IMR-90 (cell line): ENCODE results near the gene KRTAP12-3. TPM values are rescaled to one million over a fixed set of nuclear protein-coding genes. Genes with fewer than 3 reads are reported as not detected.

Experiments used
- ATAC-seq: fragments of 200-7000 bp; cut with Tn5 transposase; 2 replicates; pipeline ENCODE4 v1.9.1; 2020; ENCODE audit warnings: low read depth, mild to moderate bottlenecking, moderate library complexity
- BruUV-seq: library from RNA; stranded (reverse); fragments of 400-500 nt; replicated peaks from 2 replicates; lab custom pipeline; 2021; lab: Mats Ljungman, UMichigan
- CTCF ChIA-PET: fragments of 300-600 bp; formaldehyde crosslinking; extraction: SDS; loops from one replicate; lab custom pipeline; 2021; ENCODE audit warnings: antibody characterized with exemption; lab: Yijun Ruan, JAX
- POLR2A ChIA-PET: fragments of 300-600 bp; sonication (Branson Sonifier 250); formaldehyde crosslinking; loops from one replicate; lab custom pipeline; 2022; ENCODE audit warnings: antibody characterized with exemption; ENCODE audit not compliant: unreplicated experiment; lab: Charles Lee
- DNase-seq: peaks from one replicate; pipeline ENCODE4 v3.0.0; 2013
- H2AFZ ChIP-seq: replicated peaks from 2 replicates; pipeline ENCODE3; 2013; ENCODE audit warnings: low read length, mild to moderate bottlenecking; ENCODE audit not compliant: poor library complexity
- H2AK5ac ChIP-seq: 2 replicates; pipeline ENCODE4 v1.6.1; 2013; ENCODE audit warnings: low read depth, low read length, inconsistent platforms
- H2AK9ac ChIP-seq: replicated peaks from 2 replicates; pipeline ENCODE3; 2013; ENCODE audit warnings: mild to moderate bottlenecking, low read depth, low read length, moderate library complexity; ENCODE audit not compliant: poor library complexity
- H2BK120ac ChIP-seq: 2 replicates; pipeline ENCODE4 v1.6.1; 2013; ENCODE audit warnings: low read depth, low read length, inconsistent platforms
- H2BK15ac ChIP-seq: 3 replicates; pipeline ENCODE4 v1.6.1; 2013; ENCODE audit warnings: low read depth, low read length, inconsistent platforms
- H2BK20ac ChIP-seq: 2 replicates; pipeline ENCODE4 v1.6.1; 2013; ENCODE audit warnings: low read depth, mild to moderate bottlenecking, inconsistent platforms, low read length, moderate library complexity
- H2BK5ac ChIP-seq: 2 replicates; pipeline ENCODE4 v1.6.1; 2013; ENCODE audit warnings: mild to moderate bottlenecking, low read depth, low read length, inconsistent platforms; ENCODE audit not compliant: poor library complexity, severe bottlenecking
- H3K14ac ChIP-seq: replicated peaks from 2 replicates; pipeline ENCODE4 v1.6.1; 2013; ENCODE audit warnings: low read depth, low read length, inconsistent platforms
- H3K18ac ChIP-seq: 2 replicates; pipeline ENCODE4 v1.6.1; 2013; ENCODE audit warnings: low read depth, low read length, control low read depth
- H3K23ac ChIP-seq: 2 replicates; pipeline ENCODE4 v1.6.1; 2013; ENCODE audit warnings: low read depth, low read length, inconsistent platforms
- H3K27ac ChIP-seq: 2 replicates; pipeline ENCODE4 v1.5.1; 2013; ENCODE audit warnings: mild to moderate bottlenecking, control low read depth, low read length; ENCODE audit not compliant: insufficient read depth
- H3K27me3 ChIP-seq: 2 replicates; pipeline ENCODE4 v1.6.1; 2013; ENCODE audit warnings: low read length; ENCODE audit not compliant: control insufficient read depth, insufficient read depth
- H3K36me3 ChIP-seq: 2 replicates; pipeline ENCODE4 v1.6.1; 2013; ENCODE audit warnings: low read length, mixed read lengths; ENCODE audit not compliant: control insufficient read depth, insufficient read depth
- H3K4ac ChIP-seq: 2 replicates; pipeline ENCODE4 v1.6.1; 2013; ENCODE audit warnings: low read depth, low read length, inconsistent platforms
- H3K4me1 ChIP-seq: 2 replicates; pipeline ENCODE4 v1.6.1; 2013; ENCODE audit warnings: low read length, mixed read lengths; ENCODE audit not compliant: control insufficient read depth, insufficient read depth
- H3K4me2 ChIP-seq: 2 replicates; pipeline ENCODE4 v1.6.1; 2013; ENCODE audit warnings: low read depth, mild to moderate bottlenecking, control low read depth, low read length, moderate library complexity
- H3K4me3 ChIP-seq: 2 replicates; pipeline ENCODE4 v1.5.1; 2013; ENCODE audit warnings: low read depth, mild to moderate bottlenecking, control low read depth, low read length, moderate library complexity; ENCODE audit not compliant: insufficient read depth
- H3K56ac ChIP-seq: 2 replicates; pipeline ENCODE4 v1.6.1; 2013; ENCODE audit warnings: low read length, inconsistent platforms; ENCODE audit not compliant: insufficient read depth; ENCODE audit errors: extremely low read depth
- H3K79me1 ChIP-seq, 2 experiments: 2 replicates each; pipeline ENCODE4 v1.6.1; 2013; ENCODE audit warnings: low read length in 2 of 2, inconsistent platforms in 1 of 2, low read depth in 1 of 2
- H3K9ac ChIP-seq: 2 replicates; pipeline ENCODE4 v1.6.1; 2013; ENCODE audit warnings: low read depth, low read length, control low read depth
- H3K9me1 ChIP-seq: 2 replicates; pipeline ENCODE4 v1.6.1; 2013; ENCODE audit warnings: low read length, inconsistent platforms; ENCODE audit not compliant: insufficient read depth
- H3K9me3 ChIP-seq: 2 replicates; pipeline ENCODE4 v1.6.1; 2013; ENCODE audit warnings: low read length; ENCODE audit not compliant: control insufficient read depth, insufficient read depth
- H4K20me1 ChIP-seq: 2 replicates; pipeline ENCODE4 v1.6.1; 2013; ENCODE audit warnings: low read length, inconsistent platforms; ENCODE audit not compliant: insufficient read depth
- H4K5ac ChIP-seq: 2 replicates; pipeline ENCODE4 v1.6.1; 2013; ENCODE audit warnings: mild to moderate bottlenecking, low read depth, low read length, control low read depth
- H4K8ac ChIP-seq, 2 experiments: 2 replicates each; pipeline ENCODE4 v1.6.1; 2013; ENCODE audit warnings: low read depth in 2 of 2, low read length in 2 of 2, control low read depth in 1 of 2, inconsistent platforms in 1 of 2
- H4K91ac ChIP-seq: 2 replicates; pipeline ENCODE4 v1.6.1; 2013; ENCODE audit warnings: low read depth, low read length, inconsistent platforms; ENCODE audit not compliant: insufficient read depth
- BHLHE40 ChIP-seq: fragments of 150-350 bp; IDR thresholded peaks from 2 replicates; pipeline ENCODE4 v1.6.1; 2016; ENCODE audit warnings: mild to moderate bottlenecking, low read depth, low read length
- CEBPB ChIP-seq: IDR thresholded peaks from 2 replicates; pipeline ENCODE4 v1.6.1; 2012; ENCODE audit warnings: low read depth, low read length, improper control_type of control experiment
- CHD1 ChIP-seq: IDR thresholded peaks from 2 replicates; pipeline ENCODE4 v1.6.1; 2012; ENCODE audit warnings: low read depth, low read length, improper control_type of control experiment
- FOS ChIP-seq: fragments of 150-350 bp; IDR thresholded peaks from 2 replicates; pipeline ENCODE4 v1.6.1; 2016; ENCODE audit warnings: low read depth, low read length
- MAFK ChIP-seq: IDR thresholded peaks from 2 replicates; pipeline ENCODE4 v1.6.1; 2012; ENCODE audit warnings: low read depth, low read length, improper control_type of control experiment
- MAZ ChIP-seq: IDR thresholded peaks from 2 replicates; pipeline ENCODE4 v1.6.1; 2012; ENCODE audit warnings: low read depth, mild to moderate bottlenecking, low read length, improper control_type of control experiment, moderate library complexity, borderline replicate concordance
- MXI1 ChIP-seq: IDR thresholded peaks from 2 replicates; pipeline ENCODE4 v1.6.1; 2012; ENCODE audit warnings: low read depth, mild to moderate bottlenecking, low read length, moderate library complexity, borderline replicate concordance
- NFE2L2 ChIP-seq: fragments of 150-350 bp; IDR thresholded peaks from 2 replicates; pipeline ENCODE4 v1.6.1; 2016; ENCODE audit warnings: low read depth, mild to moderate bottlenecking, low read length
- POLR2A ChIP-seq: IDR thresholded peaks from 2 replicates; pipeline ENCODE4 v1.6.1; 2012; ENCODE audit warnings: mild to moderate bottlenecking, low read depth, low read length
- RAD21 ChIP-seq: IDR thresholded peaks from 2 replicates; pipeline ENCODE4 v1.6.1; 2012; ENCODE audit warnings: low read length, improper control_type of control experiment
- RFX5 ChIP-seq: IDR thresholded peaks from 2 replicates; pipeline ENCODE4 v1.8.0; 2012; ENCODE audit warnings: low read depth, mild to moderate bottlenecking, low read length, moderate library complexity
- SMC3 ChIP-seq: fragments of 150-350 bp; IDR thresholded peaks from 2 replicates; pipeline ENCODE4 v1.6.1; 2016; ENCODE audit warnings: low read depth, mild to moderate bottlenecking, antibody characterized with exemption, low read length, moderate library complexity
- WGBS, 2 experiments: methylation state at CpG; one replicate each; pipeline versions ENCODE4 v1.1.5 to v1.1.7; 2013; ENCODE audit warnings: missing lambda C conversion rate in 2 of 2; ENCODE audit not compliant: insufficient read length in 1 of 2; ENCODE audit errors: extremely low coverage in 2 of 2; 5-methylcytosine and 5-hydroxymethylcytosine counted together
- dilution Hi-C: fragments of 300-500 bp; cut with HindIII; formaldehyde crosslinking; loops from one replicate; pipeline ENCODE4 v1.14.3; 2018; ENCODE audit warnings: low sequenced_read_pairs; ENCODE audit not compliant: unreplicated experiment
- in situ Hi-C: fragments of 300-500 bp; cut with MboI; formaldehyde crosslinking; loops from 3 replicates; pipeline ENCODE4 v1.14.3; 2019; ENCODE audit warnings: low sequenced_read_pairs, inconsistent platforms, mixed read lengths
- intact Hi-C: fragments of 100-400 bp; cut with micrococcal nuclease; formaldehyde crosslinking; loops from 2 replicates; pipeline ENCODE4 v1.10.0; 2022
- polyA plus RNA-seq, 3 experiments: library from polyadenylated mRNA; depleted of rRNA; stranded (reverse); fragments of >200 nt; gene quantifications; 2 replicates each; pipeline ENCODE4 v1.2.3, GENCODE V29; 2012; ENCODE audit warnings: low replicate concordance in 1 of 3
- total RNA-seq: library from RNA; depleted of rRNA; stranded (reverse); fragments of >200 nt; gene quantifications from 2 replicates; pipeline ENCODE4 v1.2.3, GENCODE V29; 2012
- TF ChIP-seq, protein P1 (sequence below): fragments of 150-350 bp; IDR thresholded peaks from 2 replicates; pipeline ENCODE4 v1.6.1; 2016; ENCODE audit warnings: low read depth, mild to moderate bottlenecking, low read length, moderate library complexity, borderline replicate concordance
- TF ChIP-seq, protein P2 (sequence below): conservative IDR thresholded peaks from 2 replicates; pipeline ENCODE4 v1.5.1; 2012; ENCODE audit warnings: mild to moderate bottlenecking, low read depth, low read length, improper control_type of control experiment

KRTAP12-3 gene
- total and polyA plus RNA-seq, 2 of the 4 experiments (the other 2 are of a cell fraction), result not detected

DNA sequence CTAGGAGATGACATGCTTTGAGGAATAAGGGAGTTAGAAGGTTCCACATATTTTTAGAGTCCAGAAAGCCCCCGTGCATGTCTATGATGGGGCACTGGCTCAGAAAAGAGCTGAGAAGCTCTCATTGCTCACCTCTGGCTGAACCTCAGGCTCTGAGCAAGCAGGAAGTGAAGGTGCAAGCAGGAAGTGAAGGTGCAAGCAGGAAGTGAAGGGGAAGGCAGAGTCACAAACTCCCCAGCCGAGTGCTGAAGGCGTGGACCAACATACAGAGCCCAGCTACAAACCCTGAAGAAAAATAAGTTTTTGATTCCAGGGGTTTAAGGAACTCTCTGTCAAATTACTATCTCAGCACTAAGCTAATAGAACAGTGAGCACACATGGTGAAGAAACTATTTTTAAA lies 38.8 kb upstream of the KRTAP12-3 start:
- Histone ChIP-seq H3K4me1 (no peaks in the 10 kb centered on the region), H3K36me3 (no peaks in the 10 kb centered on the region), H3K9ac (no peak overlapping the region), H3K9me1 (no peaks in the 10 kb centered on the region), H4K8ac (no peak overlapping the region), H2BK5ac (no peak overlapping the region), H3K18ac (no peak overlapping the region), H4K20me1 (no peaks in the 10 kb centered on the region), H3K14ac (no peak overlapping the region), H2AK5ac (no peak overlapping the region), H2BK15ac (no peak overlapping the region), H4K91ac (no peak overlapping the region), H2BK120ac (no peak overlapping the region), H3K4me2 (no peak overlapping the region), H3K4me3 (no peak overlapping the region), H2AFZ (no peak overlapping the region), H3K56ac (no peak overlapping the region), H2AK9ac (no peak overlapping the region), H2BK20ac (no peak overlapping the region), H4K5ac (no peak overlapping the region), H3K27me3 (peaks cover 3% of the 10 kb centered on the region; the same call in 1 of the 2 replicates), H3K23ac (no peak overlapping the region), H3K27ac (no peak overlapping the region), H3K79me1 (no peaks in the 10 kb centered on the region), H3K9me3 (peaks cover 3% of the 10 kb centered on the region; the same call in 1 of the 2 replicates), H3K4ac (no peak overlapping the region)
- ATAC-seq (no peak), DNase-seq (no peak)
- no TSS peak for BruUV-seq
- no peak for TF ChIP-seq CHD1
- TF ChIP-seq CEBPB, result no peak
- TF ChIP-seq RFX5, result no peak
- TF ChIP-seq, protein P1, sequence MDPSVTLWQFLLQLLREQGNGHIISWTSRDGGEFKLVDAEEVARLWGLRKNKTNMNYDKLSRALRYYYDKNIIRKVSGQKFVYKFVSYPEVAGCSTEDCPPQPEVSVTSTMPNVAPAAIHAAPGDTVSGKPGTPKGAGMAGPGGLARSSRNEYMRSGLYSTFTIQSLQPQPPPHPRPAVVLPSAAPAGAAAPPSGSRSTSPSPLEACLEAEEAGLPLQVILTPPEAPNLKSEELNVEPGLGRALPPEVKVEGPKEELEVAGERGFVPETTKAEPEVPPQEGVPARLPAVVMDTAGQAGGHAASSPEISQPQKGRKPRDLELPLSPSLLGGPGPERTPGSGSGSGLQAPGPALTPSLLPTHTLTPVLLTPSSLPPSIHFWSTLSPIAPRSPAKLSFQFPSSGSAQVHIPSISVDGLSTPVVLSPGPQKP, result no peak
- no peak for TF ChIP-seq RAD21
- no peak for TF ChIP-seq MAFK
- TF ChIP-seq FOS, result no peak
- TF ChIP-seq, protein P2, sequence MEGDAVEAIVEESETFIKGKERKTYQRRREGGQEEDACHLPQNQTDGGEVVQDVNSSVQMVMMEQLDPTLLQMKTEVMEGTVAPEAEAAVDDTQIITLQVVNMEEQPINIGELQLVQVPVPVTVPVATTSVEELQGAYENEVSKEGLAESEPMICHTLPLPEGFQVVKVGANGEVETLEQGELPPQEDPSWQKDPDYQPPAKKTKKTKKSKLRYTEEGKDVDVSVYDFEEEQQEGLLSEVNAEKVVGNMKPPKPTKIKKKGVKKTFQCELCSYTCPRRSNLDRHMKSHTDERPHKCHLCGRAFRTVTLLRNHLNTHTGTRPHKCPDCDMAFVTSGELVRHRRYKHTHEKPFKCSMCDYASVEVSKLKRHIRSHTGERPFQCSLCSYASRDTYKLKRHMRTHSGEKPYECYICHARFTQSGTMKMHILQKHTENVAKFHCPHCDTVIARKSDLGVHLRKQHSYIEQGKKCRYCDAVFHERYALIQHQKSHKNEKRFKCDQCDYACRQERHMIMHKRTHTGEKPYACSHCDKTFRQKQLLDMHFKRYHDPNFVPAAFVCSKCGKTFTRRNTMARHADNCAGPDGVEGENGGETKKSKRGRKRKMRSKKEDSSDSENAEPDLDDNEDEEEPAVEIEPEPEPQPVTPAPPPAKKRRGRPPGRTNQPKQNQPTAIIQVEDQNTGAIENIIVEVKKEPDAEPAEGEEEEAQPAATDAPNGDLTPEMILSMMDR, result no peak
- TF ChIP-seq BHLHE40, result no peak
- TF ChIP-seq NFE2L2, result no peak
- TF ChIP-seq SMC3, result no peak
- TF ChIP-seq MXI1, result no peak
- no peak for TF ChIP-seq MAZ
- TF ChIP-seq POLR2A, result no peak
- in situ Hi-C loops, result no loop called here
- dilution Hi-C loops, result no loop called here
- ChIA-PET CTCF (interaction anchor here (0.7 kb wide), 1 partner anchor 52 kb away, joined by 3 read pairs; no protein-coding TSS in a partner anchor), POLR2A (no interaction called here)
- 70% methylated on average over 2 of the region's 3 CpGs; no CpG with 5 or more reads in 1 of the 2 experiments for WGBS, 2 experiments
- intact Hi-C loops, result loop anchor here (1.0 kb wide), 1 partner anchor 174 kb away; no protein-coding TSS in a partner anchor
